Smooth muscle cell of the brain vasculature (primary cell): Measurements from ENCODE around the gene MMP27.
"Not testable (repeated sequence)": the region's sequence is repeated elsewhere in the genome, so short reads cannot be mapped to it uniquely, and the experiment has no call there.

Experiments
- DNase-seq: peaks from one replicate; pipeline ENCODE4 v3.0.0-alpha.2; 2012; ENCODE audit warnings: low read depth, low spot score

Gene MMP27

GRCh38 chr11:102705626-102706025 is at the start of gene MMP27:
MMP27 (minus strand) TSS chr11:102705769; CDS start chr11:102705714, 55 bp downstream.
- no peak for DNase-seq

GRCh38 chr11:102753267-102753666 is 47.7 kb upstream of the MMP27 start:
- no peak for DNase-seq

GRCh38 chr11:102751673-102752072 is 46.1 kb upstream of the MMP27 start:
- DNase-seq, result no peak

GRCh38 chr11:102749101-102749722 is 43.6 kb upstream of the MMP27 start:
- DNase-seq, result no peak

- not testable (repeated sequence) for DNase-seq
Observed at GRCh38 chr11:102746746-102747578, 41.4 kb upstream of the MMP27 start.

- no peak for DNase-seq
Observed at GRCh38 chr11:102734650-102735049, 29.1 kb upstream of the MMP27 start.

GRCh38 chr11:102733232-102733875 is 27.8 kb upstream of the MMP27 start:
- no peak for DNase-seq

GRCh38 chr11:102730944-102731343 is 25.4 kb upstream of the MMP27 start:
- not testable (repeated sequence) for DNase-seq

- no peak for DNase-seq
Observed at GRCh38 chr11:102729849-102730815, 24.6 kb upstream of the MMP27 start.

GRCh38 chr11:102727890-102728289 is 22.3 kb upstream of the MMP27 start:
- no peak for DNase-seq

GRCh38 chr11:102724904-102725500 is 19.4 kb upstream of the MMP27 start, which contains the start of gene MMP8:
MMP8 (minus strand) TSS chr11:102724954; CDS start chr11:102724855, 99 bp downstream.
- DNase-seq, result no peak

- DNase-seq, result no peak
Observed at GRCh38 chr11:102722821-102723220, 17.3 kb upstream of the MMP27 start.

GRCh38 chr11:102719620-102720277 is 14.2 kb upstream of the MMP27 start:
- DNase-seq, result no peak

- no peak for DNase-seq
Observed at GRCh38 chr11:102717280-102717679, 11.7 kb upstream of the MMP27 start.

- DNase-seq, result no peak
Observed at GRCh38 chr11:102716527-102716926, 11.0 kb upstream of the MMP27 start.

GRCh38 chr11:102712137-102712536 is 6.6 kb upstream of the MMP27 start:
- DNase-seq, result no peak

GRCh38 chr11:102709201-102709945 is 3.8 kb upstream of the MMP27 start:
- no peak for DNase-seq

- no peak for DNase-seq
Observed at GRCh38 chr11:102708654-102709053, 3.1 kb upstream of the MMP27 start.

- no peak for DNase-seq
Observed at GRCh38 chr11:102704841-102705240, 728 bp downstream of the MMP27 start.
